ENCODE results near the gene SLC22A1. TPM values are rescaled to one million over a fixed set of nuclear protein-coding genes. Genes with fewer than 3 reads are reported as not detected.

The SLC22A1 gene
- total and polyA plus RNA-seq, 2 of the 13 experiments (the other 11 are each of a cell fraction or from before 2014, with no cell fraction given) = 0.80 to 0.87 TPM

DNA sequence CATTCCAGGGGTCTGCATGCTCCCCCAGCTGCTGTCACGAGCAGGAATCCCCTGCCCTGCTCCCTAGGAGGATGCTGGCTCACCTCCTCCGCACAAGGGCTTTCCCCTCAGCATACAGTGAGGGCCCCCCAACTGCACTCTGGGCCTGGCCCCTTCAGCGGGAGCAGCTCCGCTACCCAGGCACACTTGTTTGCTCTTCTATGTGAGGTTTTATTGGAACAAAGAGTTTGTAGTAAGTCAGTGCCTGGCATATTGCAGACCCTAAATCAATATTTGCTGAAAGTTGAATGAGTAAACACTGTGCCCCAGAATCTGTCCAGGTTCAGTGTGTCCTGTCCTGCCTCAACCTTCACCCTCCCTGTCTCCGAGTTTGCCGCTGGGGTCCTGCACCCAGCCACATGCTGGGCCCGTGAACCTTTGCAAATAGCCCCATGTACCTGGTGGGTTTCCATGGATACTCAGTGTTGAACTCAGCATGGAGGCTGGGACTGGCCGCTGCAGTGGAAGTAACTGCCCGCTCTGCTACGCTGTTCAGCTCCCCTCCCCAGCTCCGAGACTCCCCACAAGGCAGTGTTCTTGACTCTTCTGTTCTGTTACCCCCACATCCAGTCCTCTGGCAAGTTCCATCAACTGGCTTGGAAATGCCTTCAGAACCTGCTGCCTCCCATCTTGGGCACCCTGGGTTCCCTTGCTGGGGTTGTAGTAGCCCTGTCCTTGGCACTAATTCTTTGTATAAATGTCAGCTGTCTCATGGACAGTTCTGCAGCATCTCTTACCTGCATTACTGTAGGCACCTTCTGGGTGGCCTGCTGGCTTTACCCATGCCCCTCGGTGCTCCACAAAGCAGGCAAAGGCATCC is 15.7 kb downstream of the SLC22A1 start (continued):
- TF ChIP-seq, protein P1, sequence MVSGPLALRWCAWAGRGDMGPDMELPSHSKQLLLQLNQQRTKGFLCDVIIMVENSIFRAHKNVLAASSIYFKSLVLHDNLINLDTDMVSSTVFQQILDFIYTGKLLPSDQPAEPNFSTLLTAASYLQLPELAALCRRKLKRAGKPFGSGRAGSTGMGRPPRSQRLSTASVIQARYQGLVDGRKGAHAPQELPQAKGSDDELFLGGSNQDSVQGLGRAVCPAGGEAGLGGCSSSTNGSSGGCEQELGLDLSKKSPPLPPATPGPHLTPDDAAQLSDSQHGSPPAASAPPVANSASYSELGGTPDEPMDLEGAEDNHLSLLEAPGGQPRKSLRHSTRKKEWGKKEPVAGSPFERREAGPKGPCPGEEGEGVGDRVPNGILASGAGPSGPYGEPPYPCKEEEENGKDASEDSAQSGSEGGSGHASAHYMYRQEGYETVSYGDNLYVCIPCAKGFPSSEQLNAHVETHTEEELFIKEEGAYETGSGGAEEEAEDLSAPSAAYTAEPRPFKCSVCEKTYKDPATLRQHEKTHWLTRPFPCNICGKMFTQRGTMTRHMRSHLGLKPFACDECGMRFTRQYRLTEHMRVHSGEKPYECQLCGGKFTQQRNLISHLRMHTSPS (CRISPR knock-in tag; IDR thresholded peaks at IDR 0.05; ENCODE audit: low read depth) = peak; percentile 100
- peak; percentile 55; the same call in 1 of the 3 replicates for TF ChIP-seq MXI1 (IDR thresholded peaks at IDR 0.05; ENCODE audit: borderline replicate concordance, low read depth, low read length)
- TF ChIP-seq TOE1 (CRISPR knock-in tag; IDR thresholded peaks at IDR 0.05) = no peak
- TF ChIP-seq RBAK (CRISPR knock-in tag; IDR thresholded peaks at IDR 0.05) = no peak
- no peak for TF ChIP-seq SMARCC2 (IDR thresholded peaks at IDR 0.05)
- no peak for TF ChIP-seq ZNF207 (IDR thresholded peaks at IDR 0.05; ENCODE audit: borderline replicate concordance)
- TF ChIP-seq MTA3 (CRISPR knock-in tag; IDR thresholded peaks at IDR 0.05) = no peak
- TF ChIP-seq, protein P2, sequence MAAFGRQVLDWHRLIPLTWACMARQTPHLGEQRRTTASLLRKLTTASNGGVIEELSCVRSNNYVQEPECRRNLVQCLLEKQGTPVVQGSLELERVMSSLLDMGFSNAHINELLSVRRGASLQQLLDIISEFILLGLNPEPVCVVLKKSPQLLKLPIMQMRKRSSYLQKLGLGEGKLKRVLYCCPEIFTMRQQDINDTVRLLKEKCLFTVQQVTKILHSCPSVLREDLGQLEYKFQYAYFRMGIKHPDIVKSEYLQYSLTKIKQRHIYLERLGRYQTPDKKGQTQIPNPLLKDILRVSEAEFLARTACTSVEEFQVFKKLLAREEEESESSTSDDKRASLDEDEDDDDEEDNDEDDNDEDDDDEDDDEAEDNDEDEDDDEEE (CRISPR knock-in tag; IDR thresholded peaks at IDR 0.05) = no peak
- TF ChIP-seq KDM1A (CRISPR knock-in tag; IDR thresholded peaks at IDR 0.05) = 0 out of 2 replicates have a peak, but pooled peaks have one; percentile 59
- TF ChIP-seq ZFP36 (IDR thresholded peaks at IDR 0.05; ENCODE audit: borderline replicate concordance, low read depth, low read length, partially characterized antibody) = peak; percentile 37
- TF ChIP-seq ESRRA (CRISPR knock-in tag; IDR thresholded peaks at IDR 0.05; ENCODE audit: low read depth) = peak; percentile 24; the same call in 1 of the 2 replicates
- no peak; the same call in 1 of the 2 replicates for TF ChIP-seq ZNF652 (CRISPR knock-in tag; IDR thresholded peaks at IDR 0.05; ENCODE audit: borderline replicate concordance, low read depth)
- TF ChIP-seq RNF2 (conservative IDR thresholded peaks at IDR 0.05; ENCODE audit: low read depth) = peak; percentile 22; the same call in 1 of the 2 replicates
- TF ChIP-seq ZNF251 (CRISPR knock-in tag; IDR thresholded peaks at IDR 0.05) = no peak
- TF ChIP-seq ZKSCAN1 (IDR thresholded peaks at IDR 0.05; ENCODE audit: low read length) = no peak
- peak; percentile 88; the same call in 1 of the 2 replicates for TF ChIP-seq FOXO1 (CRISPR knock-in tag; IDR thresholded peaks at IDR 0.05)
- TF ChIP-seq ZNF224 (CRISPR knock-in tag; IDR thresholded peaks at IDR 0.05) = no peak; the same call in 1 of the 2 replicates
- TF ChIP-seq MTF2 (CRISPR knock-in tag; IDR thresholded peaks at IDR 0.05; ENCODE audit: borderline replicate concordance) = no peak
- TF ChIP-seq ZSCAN31 (CRISPR knock-in tag; IDR thresholded peaks at IDR 0.05; ENCODE audit: low read depth) = no peak; the same call in 1 of the 2 replicates
- peak; percentile 96; the same call in 1 of the 2 replicates for TF ChIP-seq ZNF788 (CRISPR knock-in tag; IDR thresholded peaks at IDR 0.05; ENCODE audit: borderline replicate concordance)
- TF ChIP-seq ZNF720 (CRISPR knock-in tag; IDR thresholded peaks at IDR 0.05) = no peak
- no peak for TF ChIP-seq ZFP82 (CRISPR knock-in tag; IDR thresholded peaks at IDR 0.05; ENCODE audit: borderline replicate concordance)
- peak; percentile 61; the same call in 1 of the 2 replicates for TF ChIP-seq NR2F6 (IDR thresholded peaks at IDR 0.05)
- peak; percentile 79 for TF ChIP-seq NR2F6 (CRISPR knock-in tag; IDR thresholded peaks at IDR 0.05)
- TF ChIP-seq SP5 (CRISPR knock-in tag; IDR thresholded peaks at IDR 0.05; ENCODE audit: borderline replicate concordance, low read depth) = peak; percentile 37; the same call in 1 of the 2 replicates
- TF ChIP-seq ARNT (IDR thresholded peaks at IDR 0.05) = no peak
- TF ChIP-seq SNAI1 (CRISPR knock-in tag; IDR thresholded peaks at IDR 0.05; ENCODE audit: borderline replicate concordance) = no peak
- TF ChIP-seq SMYD3 (CRISPR knock-in tag; IDR thresholded peaks at IDR 0.05) = no peak

Data from HepG2 (cell line).